ENCODE data around the gene PCF11. TPM values are rescaled to one million over a fixed set of nuclear protein-coding genes. Genes with fewer than 3 reads are reported as not detected.

The PCF11 gene
- total RNA-seq, 1 donor from 2014 or later = 40.7 TPM

DNA sequence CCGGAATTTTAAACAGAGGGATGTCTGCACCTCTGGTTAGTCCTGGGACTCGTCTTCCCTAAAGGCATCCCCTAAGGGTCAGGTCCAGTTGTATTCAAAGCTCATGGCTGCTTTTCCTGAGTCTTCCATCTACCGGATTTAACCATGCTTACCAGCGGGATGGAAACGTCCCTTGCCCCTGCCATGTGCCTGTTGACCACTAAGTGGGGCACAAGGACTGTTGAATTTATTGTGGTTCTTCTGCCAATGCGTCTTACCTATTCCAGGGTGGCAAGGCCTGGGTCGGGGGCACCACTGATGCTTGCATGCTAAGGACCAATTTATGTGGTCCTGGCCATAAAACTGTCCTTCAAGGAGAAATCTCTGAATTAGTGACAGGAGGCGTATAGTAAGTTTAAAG, 62.2 kb downstream of the PCF11 start:
- Mint-ChIP-seq H3K9me3 (ENCODE audit: unreplicated experiment) (no peaks in the 10 kb centered on the region), H3K36me3 (ENCODE audit: low read depth, unreplicated experiment) (no peaks in the 10 kb centered on the region), H3K27me3 (ENCODE audit: low read depth, unreplicated experiment) (no peaks in the 10 kb centered on the region), H3K4me1 (ENCODE audit: low read depth, unreplicated experiment) (peaks cover 2% of the 10 kb centered on the region), H3K4me3 (ENCODE audit: unreplicated experiment) (no peak overlapping the region), H3K27ac (ENCODE audit: unreplicated experiment) (no peak overlapping the region)
- no peak overlapping the region for H3K27ac ChIP-seq (ENCODE audit: low read depth, low read length)
- no peaks in the 10 kb centered on the region for H3K79me2 ChIP-seq (ENCODE audit: insufficient read depth, low read length)
- no peak for TF ChIP-seq EZH2 (IDR thresholded peaks at IDR 0.05; ENCODE audit: insufficient read depth, low read length)
- TF ChIP-seq, protein P1, sequence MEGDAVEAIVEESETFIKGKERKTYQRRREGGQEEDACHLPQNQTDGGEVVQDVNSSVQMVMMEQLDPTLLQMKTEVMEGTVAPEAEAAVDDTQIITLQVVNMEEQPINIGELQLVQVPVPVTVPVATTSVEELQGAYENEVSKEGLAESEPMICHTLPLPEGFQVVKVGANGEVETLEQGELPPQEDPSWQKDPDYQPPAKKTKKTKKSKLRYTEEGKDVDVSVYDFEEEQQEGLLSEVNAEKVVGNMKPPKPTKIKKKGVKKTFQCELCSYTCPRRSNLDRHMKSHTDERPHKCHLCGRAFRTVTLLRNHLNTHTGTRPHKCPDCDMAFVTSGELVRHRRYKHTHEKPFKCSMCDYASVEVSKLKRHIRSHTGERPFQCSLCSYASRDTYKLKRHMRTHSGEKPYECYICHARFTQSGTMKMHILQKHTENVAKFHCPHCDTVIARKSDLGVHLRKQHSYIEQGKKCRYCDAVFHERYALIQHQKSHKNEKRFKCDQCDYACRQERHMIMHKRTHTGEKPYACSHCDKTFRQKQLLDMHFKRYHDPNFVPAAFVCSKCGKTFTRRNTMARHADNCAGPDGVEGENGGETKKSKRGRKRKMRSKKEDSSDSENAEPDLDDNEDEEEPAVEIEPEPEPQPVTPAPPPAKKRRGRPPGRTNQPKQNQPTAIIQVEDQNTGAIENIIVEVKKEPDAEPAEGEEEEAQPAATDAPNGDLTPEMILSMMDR (IDR thresholded peaks at IDR 0.05; ENCODE audit: insufficient read depth, low read depth, low read length) = no peak
- no peaks in the 10 kb centered on the region for H3K27me3 ChIP-seq (ENCODE audit: insufficient read depth, low read length)
- no peaks in the 10 kb centered on the region for H3K36me3 ChIP-seq (ENCODE audit: insufficient read depth, low read length)
- DNase-seq (ENCODE audit: low read depth) (no peak), FAIRE-seq (no peak)
- H3K4me3 ChIP-seq (ENCODE audit: insufficient read depth, low read depth, low read length) = no peak overlapping the region
- no peak overlapping the region for H3K9ac ChIP-seq (ENCODE audit: low read length)
- no peaks in the 10 kb centered on the region for H3K9me3 ChIP-seq (ENCODE audit: insufficient read depth, low read depth, low read length)
- H2AFZ ChIP-seq (ENCODE audit: low read depth, low read length) = no peak overlapping the region
- H3K4me2 ChIP-seq (ENCODE audit: low read length) = no peak overlapping the region
- no peaks in the 10 kb centered on the region for H4K20me1 ChIP-seq (ENCODE audit: insufficient read depth, low read length)
- H3K4me1 ChIP-seq (ENCODE audit: insufficient read depth, low read length) = no peaks in the 10 kb centered on the region

DNA sequence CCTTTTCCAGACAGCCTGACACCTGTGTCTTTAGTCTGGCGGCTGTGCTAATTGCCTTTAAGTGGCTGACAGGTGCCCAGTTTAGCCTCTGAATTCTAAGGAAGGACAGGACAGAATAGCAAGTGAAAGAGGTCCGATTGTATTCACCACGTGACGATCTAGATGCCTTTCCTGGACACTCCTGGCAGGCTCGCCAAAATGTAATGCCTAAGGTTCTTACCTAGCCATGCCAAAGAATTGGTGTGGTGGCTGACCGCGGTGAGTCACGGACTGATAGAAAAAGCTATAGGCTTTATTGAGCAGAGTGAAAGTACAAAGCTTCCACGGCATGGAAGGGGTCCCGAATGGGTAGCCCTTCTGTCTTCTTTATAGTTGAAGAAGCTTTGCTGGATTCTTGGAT, 63.3 kb downstream of the PCF11 start:
- Histone ChIP-seq H2AFZ (ENCODE audit: low read depth, low read length) (no peak overlapping the region), H4K20me1 (ENCODE audit: insufficient read depth, low read length) (no peaks in the 10 kb centered on the region), H3K4me3 (ENCODE audit: insufficient read depth, low read depth, low read length) (no peak overlapping the region), H3K4me2 (ENCODE audit: low read length) (peak overlapping the region; percentile 58), H3K27me3 (ENCODE audit: insufficient read depth, low read length) (no peaks in the 10 kb centered on the region), H3K9ac (ENCODE audit: low read length) (no peak overlapping the region), H3K9me3 (ENCODE audit: insufficient read depth, low read depth, low read length) (no peaks in the 10 kb centered on the region), H3K79me2 (ENCODE audit: insufficient read depth, low read length) (no peaks in the 10 kb centered on the region), H3K36me3 (ENCODE audit: insufficient read depth, low read length) (no peaks in the 10 kb centered on the region), H3K4me1 (ENCODE audit: insufficient read depth, low read length) (no peaks in the 10 kb centered on the region), H3K27ac (ENCODE audit: low read depth, low read length) (no peak overlapping the region)
- no peaks in the 10 kb centered on the region for H3K36me3 Mint-ChIP-seq (ENCODE audit: low read depth, unreplicated experiment)
- H3K27ac Mint-ChIP-seq (ENCODE audit: unreplicated experiment) = no peak overlapping the region
- DNase-seq (ENCODE audit: low read depth) (peak; percentile 16), FAIRE-seq (no peak)
- TF ChIP-seq, protein P1 (IDR thresholded peaks at IDR 0.05; ENCODE audit: insufficient read depth, low read depth, low read length) = no peak
- no peak for TF ChIP-seq EZH2 (IDR thresholded peaks at IDR 0.05; ENCODE audit: insufficient read depth, low read length)
- peaks cover 2% of the 10 kb centered on the region for H3K4me1 Mint-ChIP-seq (ENCODE audit: low read depth, unreplicated experiment)
- no peak overlapping the region for H3K4me3 Mint-ChIP-seq (ENCODE audit: unreplicated experiment)
- no peaks in the 10 kb centered on the region for H3K27me3 Mint-ChIP-seq (ENCODE audit: low read depth, unreplicated experiment)
- no peaks in the 10 kb centered on the region for H3K9me3 Mint-ChIP-seq (ENCODE audit: unreplicated experiment)

GRCh38 chr11:83221694-83222093, 64.8 kb downstream of the PCF11 start:
- Mint-ChIP-seq H3K9me3 (ENCODE audit: unreplicated experiment) (no peaks in the 10 kb centered on the region), H3K27ac (ENCODE audit: unreplicated experiment) (no peak overlapping the region), H3K27me3 (ENCODE audit: low read depth, unreplicated experiment) (no peaks in the 10 kb centered on the region), H3K4me1 (ENCODE audit: low read depth, unreplicated experiment) (peaks cover 2% of the 10 kb centered on the region), H3K36me3 (ENCODE audit: low read depth, unreplicated experiment) (no peaks in the 10 kb centered on the region), H3K4me3 (ENCODE audit: unreplicated experiment) (no peak overlapping the region)
- DNase-seq (ENCODE audit: low read depth) (no peak), FAIRE-seq (no peak)
- Histone ChIP-seq H3K36me3 (ENCODE audit: insufficient read depth, low read length) (no peaks in the 10 kb centered on the region), H3K9ac (ENCODE audit: low read length) (no peak overlapping the region), H4K20me1 (ENCODE audit: insufficient read depth, low read length) (no peaks in the 10 kb centered on the region), H3K9me3 (ENCODE audit: insufficient read depth, low read depth, low read length) (no peaks in the 10 kb centered on the region), H3K4me1 (ENCODE audit: insufficient read depth, low read length) (no peaks in the 10 kb centered on the region), H3K27ac (ENCODE audit: low read depth, low read length) (no peak overlapping the region), H3K27me3 (ENCODE audit: insufficient read depth, low read length) (no peaks in the 10 kb centered on the region), H3K4me2 (ENCODE audit: low read length) (no peak overlapping the region), H3K79me2 (ENCODE audit: insufficient read depth, low read length) (no peaks in the 10 kb centered on the region), H2AFZ (ENCODE audit: low read depth, low read length) (no peak overlapping the region), H3K4me3 (ENCODE audit: insufficient read depth, low read depth, low read length) (no peak overlapping the region)
- TF ChIP-seq, protein P1 (IDR thresholded peaks at IDR 0.05; ENCODE audit: insufficient read depth, low read depth, low read length) = no peak
- no peak for TF ChIP-seq EZH2 (IDR thresholded peaks at IDR 0.05; ENCODE audit: insufficient read depth, low read length)

Data from astrocyte (in vitro differentiated cells and primary cell).